ENCODE results near the gene HERC4.
"Not testable (repeated sequence)": the region's sequence is repeated elsewhere in the genome, so short reads cannot be mapped to it uniquely, and the experiment has no call there.

HERC4 gene

GRCh38 chr10:67914777-67915340 lies 160.2 kb downstream of the HERC4 start:
- no peaks in the 10 kb centered on the region for H3K9me3 ChIP-seq (ENCODE audit: control insufficient read depth, low read length)
- no peak overlapping the region for H3K4me3 ChIP-seq (ENCODE audit: low read length)
- H3K4me1 ChIP-seq (ENCODE audit: control insufficient read depth, insufficient read depth, low read length), result peaks cover 24% of the 10 kb centered on the region
- no peak for DNase-seq (ENCODE audit: low read depth)
- no peak overlapping the region for H3K9ac ChIP-seq (ENCODE audit: low read length)
- H3K36me3 ChIP-seq (ENCODE audit: control insufficient read depth, insufficient read depth, low read length, severe bottlenecking), result peaks cover 79% of the 10 kb centered on the region
- H3K27me3 ChIP-seq (replicated peaks; ENCODE audit: control insufficient read depth, insufficient read depth, low read length), result no peaks in the 10 kb centered on the region

GRCh38 chr10:67912331-67912946 lies 162.6 kb downstream of the HERC4 start:
- DNase-seq (ENCODE audit: low read depth), result no peak
- Histone ChIP-seq H3K27me3 (replicated peaks; ENCODE audit: control insufficient read depth, insufficient read depth, low read length) (no peaks in the 10 kb centered on the region), H3K9me3 (ENCODE audit: control insufficient read depth, low read length) (no peaks in the 10 kb centered on the region), H3K4me1 (ENCODE audit: control insufficient read depth, insufficient read depth, low read length) (peaks cover 13% of the 10 kb centered on the region), H3K36me3 (ENCODE audit: control insufficient read depth, insufficient read depth, low read length, severe bottlenecking) (peaks cover 93% of the 10 kb centered on the region), H3K9ac (ENCODE audit: low read length) (no peak overlapping the region), H3K4me3 (ENCODE audit: low read length) (no peak overlapping the region)

GRCh38 chr10:67903581-67903980 lies 171.5 kb downstream of the HERC4 start:
- peaks cover 2% of the 10 kb centered on the region for H3K4me1 ChIP-seq (ENCODE audit: control insufficient read depth, insufficient read depth, low read length)
- H3K27me3 ChIP-seq (replicated peaks; ENCODE audit: control insufficient read depth, insufficient read depth, low read length), result no peaks in the 10 kb centered on the region
- peaks cover 64% of the 10 kb centered on the region for H3K36me3 ChIP-seq (ENCODE audit: control insufficient read depth, insufficient read depth, low read length, severe bottlenecking)
- H3K9ac ChIP-seq (ENCODE audit: low read length), result no peak overlapping the region
- no peak for DNase-seq (ENCODE audit: low read depth)
- no peaks in the 10 kb centered on the region for H3K9me3 ChIP-seq (ENCODE audit: control insufficient read depth, low read length)
- no peak overlapping the region for H3K4me3 ChIP-seq (ENCODE audit: low read length)

GRCh38 chr10:67893637-67894036 lies 181.4 kb downstream of the HERC4 start:
- Histone ChIP-seq H3K9me3 (ENCODE audit: control insufficient read depth, low read length) (no peaks in the 10 kb centered on the region), H3K27me3 (replicated peaks; ENCODE audit: control insufficient read depth, insufficient read depth, low read length) (no peaks in the 10 kb centered on the region), H3K4me1 (ENCODE audit: control insufficient read depth, insufficient read depth, low read length) (peaks cover 12% of the 10 kb centered on the region), H3K9ac (ENCODE audit: low read length) (no peak overlapping the region), H3K36me3 (ENCODE audit: control insufficient read depth, insufficient read depth, low read length, severe bottlenecking) (peaks cover 87% of the 10 kb centered on the region), H3K4me3 (ENCODE audit: low read length) (no peak overlapping the region)
- no peak for DNase-seq (ENCODE audit: low read depth)

- Histone ChIP-seq H3K9me3 (ENCODE audit: control insufficient read depth, low read length) (no peaks in the 10 kb centered on the region), H3K27me3 (replicated peaks; ENCODE audit: control insufficient read depth, insufficient read depth, low read length) (no peaks in the 10 kb centered on the region), H3K4me3 (ENCODE audit: low read length) (peak overlapping the region; percentile 89), H3K4me1 (ENCODE audit: control insufficient read depth, insufficient read depth, low read length) (peaks cover 23% of the 10 kb centered on the region), H3K9ac (ENCODE audit: low read length) (peak overlapping the region; percentile 82), H3K36me3 (ENCODE audit: control insufficient read depth, insufficient read depth, low read length, severe bottlenecking) (peaks cover 31% of the 10 kb centered on the region)
- DNase-seq (ENCODE audit: low read depth), result peak; percentile 90
Measured at GRCh38 chr10:67884842-67885670, 190.0 kb downstream of the HERC4 start.

GRCh38 chr10:67884313-67884841 lies 190.7 kb downstream of the HERC4 start, which contains the start of gene SIRT1:
SIRT1 (plus strand) TSS chr10:67884656; CDS start chr10:67884722, 66 bp downstream.
- H3K27me3 ChIP-seq (replicated peaks; ENCODE audit: control insufficient read depth, insufficient read depth, low read length), result no peaks in the 10 kb centered on the region
- peak within 1 kb of the TSS; percentile 89 for H3K4me3 ChIP-seq (ENCODE audit: low read length)
- peaks cover 18% of the 10 kb centered on the region for H3K4me1 ChIP-seq (ENCODE audit: control insufficient read depth, insufficient read depth, low read length)
- peak within 1 kb of the TSS; percentile 82 for H3K9ac ChIP-seq (ENCODE audit: low read length)
- H3K36me3 ChIP-seq (ENCODE audit: control insufficient read depth, insufficient read depth, low read length, severe bottlenecking), result peaks cover 24% of the 10 kb centered on the region
- DNase-seq (ENCODE audit: low read depth), result peak; percentile 98
- H3K9me3 ChIP-seq (ENCODE audit: control insufficient read depth, low read length), result no peaks in the 10 kb centered on the region

GRCh38 chr10:67883710-67884312 lies 191.3 kb downstream of the HERC4 start:
- peak; percentile 13 for DNase-seq (ENCODE audit: low read depth)
- Histone ChIP-seq H3K36me3 (ENCODE audit: control insufficient read depth, insufficient read depth, low read length, severe bottlenecking) (peaks cover 19% of the 10 kb centered on the region), H3K9ac (ENCODE audit: low read length) (peak overlapping the region; percentile 82), H3K4me3 (ENCODE audit: low read length) (peak overlapping the region; percentile 89), H3K27me3 (replicated peaks; ENCODE audit: control insufficient read depth, insufficient read depth, low read length) (no peaks in the 10 kb centered on the region), H3K4me1 (ENCODE audit: control insufficient read depth, insufficient read depth, low read length) (peaks cover 15% of the 10 kb centered on the region), H3K9me3 (ENCODE audit: control insufficient read depth, low read length) (no peaks in the 10 kb centered on the region)

GRCh38 chr10:67878133-67878532 lies 196.9 kb downstream of the HERC4 start:
- no peak for DNase-seq (ENCODE audit: low read depth)
- Histone ChIP-seq H3K27me3 (replicated peaks; ENCODE audit: control insufficient read depth, insufficient read depth, low read length) (no peaks in the 10 kb centered on the region), H3K36me3 (ENCODE audit: control insufficient read depth, insufficient read depth, low read length, severe bottlenecking) (no peaks in the 10 kb centered on the region), H3K9ac (ENCODE audit: low read length) (no peak overlapping the region), H3K4me3 (ENCODE audit: low read length) (no peak overlapping the region), H3K4me1 (ENCODE audit: control insufficient read depth, insufficient read depth, low read length) (no peaks in the 10 kb centered on the region), H3K9me3 (ENCODE audit: control insufficient read depth, low read length) (no peaks in the 10 kb centered on the region)

- not testable (repeated sequence) for H3K9me3 ChIP-seq (ENCODE audit: control insufficient read depth, low read length); H3K9ac ChIP-seq (ENCODE audit: low read length); H3K27me3 ChIP-seq (replicated peaks; ENCODE audit: control insufficient read depth, insufficient read depth, low read length); H3K36me3 ChIP-seq (ENCODE audit: control insufficient read depth, insufficient read depth, low read length, severe bottlenecking); H3K4me3 ChIP-seq (ENCODE audit: low read length); DNase-seq (ENCODE audit: low read depth); H3K4me1 ChIP-seq (ENCODE audit: control insufficient read depth, insufficient read depth, low read length)
Measured at GRCh38 chr10:67877421-67877820, 197.7 kb downstream of the HERC4 start.

GRCh38 chr10:67875340-67876238 lies 199.5 kb downstream of the HERC4 start:
- Histone ChIP-seq H3K4me1 (ENCODE audit: control insufficient read depth, insufficient read depth, low read length) (no peaks in the 10 kb centered on the region), H3K9ac (ENCODE audit: low read length) (no peak overlapping the region), H3K36me3 (ENCODE audit: control insufficient read depth, insufficient read depth, low read length, severe bottlenecking) (no peaks in the 10 kb centered on the region), H3K9me3 (ENCODE audit: control insufficient read depth, low read length) (no peaks in the 10 kb centered on the region), H3K27me3 (replicated peaks; ENCODE audit: control insufficient read depth, insufficient read depth, low read length) (no peaks in the 10 kb centered on the region), H3K4me3 (ENCODE audit: low read length) (no peak overlapping the region)
- DNase-seq (ENCODE audit: low read depth), result no peak
